Activated T-helper 1 cell treated with anti-CD3 and anti-CD28 coated beads, Interleukin-2, amount 50 U/mL, for 16 hours (primary cell): Measurements from ENCODE around the gene NLRC5.
"Not testable (repeated sequence)": the region's sequence is repeated elsewhere in the genome, so short reads cannot be mapped to it uniquely, and the experiment has no call there.

Experiments
- DNase-seq, 2 donors: peaks; one replicate each; pipeline ENCODE4 v3.0.0-alpha.2; 2020; ENCODE audit warnings: low read depth in 1 of 2, low spot score in 1 of 2

NLRC5 gene

DNA sequence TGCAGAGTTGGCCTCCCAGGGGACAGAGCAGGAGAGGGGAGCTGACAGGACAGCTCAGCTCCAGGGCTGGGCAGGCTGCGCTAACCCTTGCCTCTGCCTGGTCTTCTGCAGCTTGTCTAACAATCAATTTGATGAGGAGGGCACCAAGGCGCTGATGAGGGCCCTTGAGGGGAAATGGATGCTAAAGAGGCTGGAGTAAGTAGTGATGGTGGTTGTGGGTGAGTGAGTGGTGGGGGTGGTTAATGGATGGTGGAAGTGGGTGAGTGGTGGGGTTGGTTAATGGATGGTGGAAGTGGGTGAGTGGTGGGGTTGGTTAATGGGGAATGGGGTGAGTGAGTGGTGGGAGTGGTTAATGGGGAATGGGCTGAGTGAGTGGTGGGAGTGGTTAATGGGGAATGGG is 81.1 kb downstream of the NLRC5 start:
- no peak for DNase-seq

DNA sequence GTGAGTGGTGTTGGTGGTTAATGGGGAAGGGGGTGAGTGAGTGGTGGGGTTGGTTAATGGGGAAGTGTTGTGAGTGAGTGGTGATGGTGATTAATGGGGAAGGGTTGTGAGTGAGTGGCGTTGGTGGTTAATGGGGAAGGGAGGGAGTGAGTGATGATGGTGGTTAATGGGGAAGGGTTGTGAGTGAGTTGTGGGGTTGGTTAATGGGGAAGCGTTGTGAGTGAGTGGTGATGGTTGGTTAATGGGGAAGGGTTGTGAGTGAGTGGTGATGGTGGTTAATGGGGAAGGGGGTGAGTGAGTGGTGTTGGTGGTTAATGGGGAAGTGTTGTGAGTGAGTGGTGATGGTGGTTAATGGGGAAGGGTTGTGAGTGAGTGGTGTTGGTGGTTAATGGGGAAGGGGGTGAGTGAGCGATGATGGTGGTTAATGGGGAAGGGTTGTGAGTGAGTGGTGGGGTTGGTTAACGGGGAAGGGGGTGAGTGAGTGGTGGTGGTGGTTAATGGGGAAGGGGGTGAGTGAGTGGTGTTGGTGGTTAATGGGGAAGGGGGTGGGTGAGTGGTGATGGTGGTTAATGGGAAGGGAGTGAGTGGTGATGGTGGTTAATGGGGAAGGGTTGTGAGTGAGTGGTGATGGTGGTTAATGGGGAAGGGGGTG is 81.8 kb downstream of the NLRC5 start:
- not testable (repeated sequence) for DNase-seq

DNA sequence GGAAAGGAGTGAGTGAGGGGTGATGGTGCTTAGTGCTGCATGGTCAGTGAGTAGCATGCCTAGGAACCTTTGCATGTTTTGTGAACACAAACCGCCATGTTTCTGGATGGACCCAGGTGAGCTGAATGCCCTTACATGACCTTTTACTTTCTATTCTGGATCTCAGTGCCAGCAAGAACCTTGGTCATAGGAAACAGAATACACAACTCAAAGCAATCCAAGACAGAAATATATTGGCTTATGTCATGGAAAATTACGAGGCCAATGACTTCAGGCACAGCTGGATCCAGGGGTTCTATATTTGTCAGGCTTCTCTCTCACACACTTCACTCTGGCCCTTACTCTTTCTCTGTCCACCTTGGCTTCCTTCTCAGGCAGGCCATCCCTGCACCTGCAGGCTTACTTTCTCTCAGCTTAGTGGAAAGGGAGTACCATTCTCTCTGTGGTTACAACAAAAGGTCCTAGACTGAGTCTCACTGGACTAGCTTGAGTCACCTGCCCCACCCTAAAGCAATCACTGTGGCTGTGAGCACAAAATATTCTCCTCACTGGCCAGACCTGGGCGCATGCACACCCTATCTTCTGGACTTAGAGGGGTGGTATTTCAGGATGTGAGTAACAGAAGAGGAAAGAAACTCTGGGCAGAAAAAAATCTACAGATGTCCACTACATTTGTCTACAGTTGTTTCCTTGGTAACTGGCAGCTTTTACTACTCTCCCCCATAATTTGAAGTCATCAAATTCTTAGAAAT is 82.7 kb downstream of the NLRC5 start:
- no peak for DNase-seq

DNA sequence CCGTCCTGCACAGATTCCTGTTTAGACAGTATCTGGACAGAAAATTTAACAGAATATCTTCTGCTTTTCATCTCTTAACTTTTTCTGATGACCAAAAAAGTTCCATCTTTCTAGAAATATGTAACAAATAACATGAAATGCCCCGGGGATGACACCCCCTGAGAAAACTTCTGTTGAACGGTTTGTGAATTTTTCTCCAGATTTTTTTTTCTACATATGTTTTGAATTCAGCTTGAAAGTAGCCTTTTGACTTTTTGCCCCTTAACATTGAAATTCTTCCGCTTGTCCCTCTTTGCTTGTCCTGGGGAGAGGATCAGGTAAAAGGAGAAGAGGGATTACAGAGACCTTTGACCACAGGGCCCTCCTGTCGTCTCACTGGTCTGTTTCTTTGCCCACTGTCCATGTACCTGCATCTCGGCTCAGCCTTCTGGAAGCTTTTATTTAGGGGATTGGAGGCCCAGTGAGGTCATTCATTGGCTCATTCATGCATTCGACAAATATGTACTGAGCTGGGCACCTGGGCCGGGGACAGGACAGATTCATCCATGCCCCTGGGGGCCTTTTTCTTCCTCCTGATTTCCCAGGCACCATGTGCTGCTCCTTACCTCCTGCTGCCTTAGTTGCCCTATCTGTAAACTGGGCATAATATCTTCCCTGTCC is 83.4 kb downstream of the NLRC5 start:
- no peak for DNase-seq

DNA sequence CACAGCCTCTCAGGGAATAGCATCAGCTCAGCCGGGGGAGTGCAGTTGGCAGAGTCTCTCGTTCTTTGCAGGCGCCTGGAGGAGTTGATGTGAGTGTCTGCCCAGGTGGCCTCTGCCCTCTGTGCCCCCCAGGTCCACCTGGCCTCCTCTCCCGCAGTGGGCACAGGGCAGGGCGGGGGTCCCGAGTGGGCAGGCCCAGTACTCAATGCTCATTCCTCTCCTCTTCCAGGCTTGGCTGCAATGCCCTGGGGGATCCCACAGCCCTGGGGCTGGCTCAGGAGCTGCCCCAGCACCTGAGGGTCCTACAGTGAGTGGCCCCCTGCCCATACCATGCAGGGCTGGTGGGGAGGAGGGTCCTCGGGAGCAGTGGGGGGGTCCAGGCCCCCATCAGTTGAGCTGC is 88.4 kb downstream of the NLRC5 start:
- DNase-seq, result no peak

DNA sequence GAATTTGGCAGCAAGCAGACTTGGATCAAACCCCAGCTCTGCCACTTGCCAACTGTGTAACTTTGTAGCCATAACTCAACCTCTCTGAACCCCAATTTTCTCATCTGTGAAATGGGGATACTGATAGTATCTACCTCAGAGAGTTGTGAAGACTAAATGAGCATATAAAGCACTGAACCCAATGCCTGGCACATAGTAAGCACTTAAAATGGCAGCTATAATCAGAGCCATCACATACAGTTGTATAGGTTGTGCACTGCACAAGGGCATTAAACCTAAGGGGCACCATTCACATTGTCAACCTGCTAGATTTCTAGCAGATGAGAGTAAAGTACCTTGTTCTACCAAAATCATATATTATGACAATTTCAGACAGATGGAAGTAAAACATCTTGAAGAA is 92.4 kb downstream of the NLRC5 start:
- no peak for DNase-seq

DNA sequence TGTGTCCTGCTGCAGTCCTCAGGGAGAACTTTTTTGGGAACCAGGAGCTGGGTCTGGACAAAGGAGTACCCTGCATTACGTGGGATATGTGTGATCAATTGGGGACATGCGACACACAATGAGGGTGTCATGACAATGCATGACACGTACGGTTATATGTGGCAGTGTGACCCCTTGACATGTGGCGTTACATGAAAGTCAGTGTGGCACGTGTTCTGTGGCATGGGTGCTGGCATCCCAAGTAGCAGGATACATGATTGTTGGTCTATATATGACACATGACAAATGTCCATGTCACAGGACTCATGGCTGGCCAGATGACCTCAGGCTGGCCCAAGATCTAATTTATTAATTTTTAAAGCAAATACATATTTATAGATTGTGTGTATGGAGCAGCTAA is 93.3 kb downstream of the NLRC5 start:
- DNase-seq, result no peak

DNA sequence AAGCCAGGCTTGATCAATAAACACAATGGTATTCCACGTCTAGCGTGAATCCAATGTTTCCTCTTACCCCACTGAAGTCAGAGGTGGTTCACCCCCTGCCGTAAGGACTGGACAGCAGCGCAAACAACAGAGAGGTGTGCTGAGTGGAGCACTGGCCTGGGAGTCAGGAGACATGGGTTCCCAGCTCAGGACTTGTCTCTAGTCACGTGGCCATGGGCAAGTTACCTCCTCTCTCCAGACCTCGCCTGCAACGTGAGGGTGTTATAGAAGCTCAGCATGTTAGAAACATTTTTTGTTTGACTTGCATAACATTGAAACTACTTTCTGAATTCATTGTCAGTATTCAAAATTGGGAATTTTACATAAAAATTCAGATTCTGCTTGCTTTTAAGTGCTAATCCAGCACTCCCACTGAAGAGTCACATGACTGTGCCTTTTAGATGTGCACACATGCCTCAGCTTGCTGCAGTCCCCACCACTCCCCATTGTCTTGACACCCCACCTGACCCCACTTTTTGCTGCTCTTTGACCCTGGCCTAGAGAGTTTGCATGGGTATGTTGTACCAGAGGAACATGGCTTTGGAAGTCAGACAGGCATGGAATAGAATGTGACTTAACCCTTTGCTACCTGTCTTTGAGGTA is 94.2 kb downstream of the NLRC5 start:
- DNase-seq, result no peak

DNA sequence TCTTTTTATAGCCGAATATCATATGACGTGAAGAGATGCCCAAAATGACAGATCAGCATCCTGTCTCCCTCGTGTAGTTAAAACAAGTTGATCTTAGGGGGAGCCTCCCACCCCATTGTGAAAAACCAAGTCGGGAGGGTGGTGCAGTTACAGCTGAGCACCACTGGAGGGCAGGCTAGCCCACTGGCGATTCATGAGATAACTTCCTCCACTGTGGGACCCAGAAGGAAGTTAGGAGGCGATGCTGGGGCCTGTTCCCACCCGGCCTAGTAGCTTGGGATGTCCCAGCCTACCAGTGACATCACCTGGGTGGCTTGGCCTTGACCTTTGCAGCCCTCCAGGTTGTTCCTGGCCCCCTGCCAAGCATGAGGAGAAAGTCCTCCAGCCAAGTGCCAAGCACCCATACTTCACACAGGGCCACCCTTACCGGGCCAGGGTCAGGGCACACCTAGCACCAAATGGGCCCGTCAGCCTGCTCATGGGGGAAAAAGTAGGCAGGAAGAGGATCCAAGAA is 95.0 kb downstream of the NLRC5 start:
- DNase-seq, result peak; percentile 42 to 52

DNA sequence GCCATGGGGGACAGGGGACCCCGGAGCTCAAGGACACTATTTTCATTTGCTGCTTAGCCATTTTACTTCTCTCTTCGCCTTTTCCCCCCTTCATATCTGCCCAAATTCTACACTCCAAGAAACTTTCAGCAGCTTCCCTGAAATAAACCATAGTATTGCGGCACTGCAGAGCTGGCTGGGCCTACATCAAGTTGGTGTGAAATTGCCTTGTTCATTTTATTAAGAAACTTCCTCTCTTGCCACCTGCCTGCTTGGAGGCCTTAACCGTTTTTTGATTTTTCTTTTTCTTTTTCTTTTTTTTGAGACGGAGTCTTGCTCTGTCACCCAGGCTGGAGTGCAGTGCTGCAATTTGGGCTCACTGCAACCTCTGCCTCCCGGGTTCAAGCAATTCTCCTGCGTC is 95.6 kb downstream of the NLRC5 start:
- no peak for DNase-seq

DNA sequence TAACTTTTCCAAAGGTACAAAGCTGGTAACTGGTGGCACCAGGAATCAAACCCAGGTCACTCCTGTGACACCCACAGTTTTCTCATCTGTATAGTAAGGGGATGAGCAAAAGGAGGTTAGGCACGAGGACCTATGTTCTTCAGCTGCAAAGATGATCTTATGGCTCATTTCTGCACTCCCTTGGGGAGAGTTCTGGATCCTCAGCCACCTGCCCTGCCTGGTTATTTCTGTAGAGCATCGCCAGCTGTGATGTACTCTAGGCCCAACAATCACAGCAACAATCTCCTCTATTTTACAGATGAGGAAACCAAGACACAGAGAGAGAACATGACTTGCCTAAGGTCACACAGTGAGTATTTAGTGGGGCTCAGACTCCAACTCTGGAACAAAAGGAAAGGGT is 97.6 kb downstream of the NLRC5 start:
- DNase-seq, result no peak

DNA sequence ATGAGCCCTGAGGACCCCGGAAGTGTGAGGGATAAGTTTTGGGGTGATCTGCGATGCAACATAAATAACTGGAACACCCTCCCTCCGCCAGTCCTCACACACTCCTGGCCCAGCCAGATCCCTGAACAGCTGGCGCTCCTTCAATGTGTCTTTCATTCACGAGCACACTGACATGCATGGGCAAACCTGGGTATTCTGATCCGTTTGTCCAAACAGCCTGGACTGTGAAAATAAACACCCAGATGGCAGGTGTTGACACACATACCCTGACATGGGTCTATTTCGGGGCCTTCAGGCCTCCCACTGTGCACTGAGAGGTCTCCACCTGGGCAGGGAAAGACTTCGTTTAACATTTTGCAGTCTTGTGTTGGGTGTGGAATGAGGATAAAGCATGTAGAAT is 100.0 kb downstream of the NLRC5 start:
- DNase-seq, result no peak

DNA sequence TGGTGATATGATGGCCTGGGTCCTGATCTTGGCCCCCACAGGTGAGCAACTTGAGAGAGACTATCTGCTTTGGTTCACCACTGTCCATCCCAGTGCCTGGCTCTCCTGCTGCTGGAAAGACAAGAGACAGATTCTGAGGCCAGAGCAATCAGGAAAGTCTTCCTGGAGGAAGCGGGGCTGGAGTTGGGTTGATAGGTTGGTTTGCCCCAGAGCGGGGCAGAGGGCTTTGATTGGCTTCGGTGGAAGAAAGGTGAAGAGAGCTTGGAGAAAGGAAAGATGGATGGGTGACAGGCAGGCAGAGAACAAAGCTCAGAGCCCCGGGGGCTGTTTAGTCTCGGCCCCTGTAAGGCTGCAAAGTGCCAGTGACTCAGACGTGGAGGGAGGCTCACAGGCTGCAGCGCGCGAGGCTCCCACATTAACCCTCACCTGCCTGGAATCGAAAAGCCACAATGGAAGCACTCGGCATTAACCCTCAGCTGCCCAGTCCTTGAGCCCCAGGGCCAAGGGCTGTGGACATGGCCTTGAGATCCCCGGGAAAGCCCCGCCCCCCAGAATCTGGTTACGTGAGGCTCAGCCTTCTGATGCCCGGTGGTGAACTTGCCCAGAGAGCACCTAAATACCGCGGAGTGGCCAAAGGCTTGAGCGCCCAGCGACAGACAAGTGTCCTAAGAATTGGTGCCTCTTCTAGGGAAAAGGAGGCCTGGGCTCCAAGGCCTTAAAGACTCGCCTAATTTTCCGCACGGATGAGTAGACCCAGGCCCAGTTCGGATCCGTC is 102.0 kb downstream of the NLRC5 start:
- DNase-seq, result no peak

DNA sequence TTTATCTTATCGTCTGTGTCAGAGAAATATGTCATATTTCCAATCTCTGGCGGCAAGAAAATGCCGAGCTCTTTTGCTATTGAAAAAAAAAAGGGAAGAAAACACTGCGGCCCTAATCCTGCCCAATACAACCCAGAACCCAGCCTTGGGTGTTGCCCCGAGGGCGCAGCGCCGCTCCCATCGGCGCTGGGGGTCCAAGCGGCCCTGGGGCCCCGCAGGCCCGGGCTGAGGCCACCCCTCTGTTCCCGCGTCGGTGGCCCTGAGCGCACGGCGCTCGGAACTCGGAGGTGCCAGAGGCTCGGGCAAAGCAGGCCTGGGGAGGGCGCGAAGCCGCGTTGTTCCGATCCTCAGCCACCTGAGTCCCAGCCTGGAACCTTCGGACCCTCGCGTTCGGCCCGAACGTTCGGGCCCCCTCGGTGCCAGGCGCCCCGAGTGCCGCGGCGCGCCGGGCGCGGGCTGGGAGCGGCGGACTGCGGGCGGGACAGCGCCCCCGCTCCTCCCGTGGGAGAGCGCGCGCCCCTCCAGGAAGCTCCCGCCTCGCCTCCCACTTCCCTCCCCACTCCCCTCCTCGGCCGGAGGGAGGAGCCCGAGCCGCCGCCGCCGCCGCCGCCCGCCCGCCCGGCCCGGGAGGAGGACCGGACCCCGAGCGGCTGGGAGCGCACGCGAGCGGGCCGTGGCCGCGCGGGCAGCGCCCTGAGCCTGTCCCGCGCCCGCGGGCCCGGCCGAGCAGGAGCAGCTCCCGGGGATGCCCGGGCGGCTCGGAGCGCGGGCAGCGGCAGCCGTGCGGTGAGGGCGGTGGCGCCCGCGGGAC is 102.8 kb downstream of the NLRC5 start, which contains the start of gene CPNE2:
TSS of gene CPNE2 (plus strand) at position 609 of the 811 bp plus-strand sequence. CDS start 18,160 bp downstream, outside the sequence.
- peak in 1 of 2 donors; percentile 6 for DNase-seq

DNA sequence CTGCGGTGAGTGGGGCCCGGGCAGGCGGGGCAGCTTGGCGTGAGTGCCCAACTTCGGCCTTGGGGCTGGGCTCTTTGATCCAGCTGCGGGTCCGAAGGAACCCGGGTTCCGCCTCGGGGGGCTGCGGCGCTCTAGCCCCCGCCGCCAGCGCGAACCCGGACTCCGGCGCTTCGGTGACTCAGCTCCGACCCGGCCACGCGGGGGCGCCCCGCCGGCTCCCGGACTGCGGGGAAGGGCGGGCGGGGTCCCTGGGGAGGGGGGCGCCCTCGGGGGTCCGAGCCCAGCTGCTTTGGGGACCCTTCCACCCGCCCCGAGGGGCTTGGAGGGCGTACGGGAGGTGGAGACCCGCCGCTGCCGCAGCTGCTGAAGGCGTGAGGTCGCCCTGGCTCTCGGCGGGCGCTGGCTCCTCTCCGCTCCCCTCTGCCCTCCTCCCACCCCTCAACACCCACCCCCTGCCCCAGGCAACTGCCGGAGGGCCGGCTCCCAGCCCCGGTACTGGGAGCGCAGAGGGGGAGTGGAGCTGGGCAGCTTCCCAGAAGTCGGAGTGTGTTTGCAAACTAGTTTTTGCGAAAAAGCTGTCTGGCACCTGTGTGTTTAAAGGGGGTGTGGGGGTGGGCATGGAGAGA is 103.5 kb downstream of the NLRC5 start:
- DNase-seq, result peak; percentile 17 to 37

DNA sequence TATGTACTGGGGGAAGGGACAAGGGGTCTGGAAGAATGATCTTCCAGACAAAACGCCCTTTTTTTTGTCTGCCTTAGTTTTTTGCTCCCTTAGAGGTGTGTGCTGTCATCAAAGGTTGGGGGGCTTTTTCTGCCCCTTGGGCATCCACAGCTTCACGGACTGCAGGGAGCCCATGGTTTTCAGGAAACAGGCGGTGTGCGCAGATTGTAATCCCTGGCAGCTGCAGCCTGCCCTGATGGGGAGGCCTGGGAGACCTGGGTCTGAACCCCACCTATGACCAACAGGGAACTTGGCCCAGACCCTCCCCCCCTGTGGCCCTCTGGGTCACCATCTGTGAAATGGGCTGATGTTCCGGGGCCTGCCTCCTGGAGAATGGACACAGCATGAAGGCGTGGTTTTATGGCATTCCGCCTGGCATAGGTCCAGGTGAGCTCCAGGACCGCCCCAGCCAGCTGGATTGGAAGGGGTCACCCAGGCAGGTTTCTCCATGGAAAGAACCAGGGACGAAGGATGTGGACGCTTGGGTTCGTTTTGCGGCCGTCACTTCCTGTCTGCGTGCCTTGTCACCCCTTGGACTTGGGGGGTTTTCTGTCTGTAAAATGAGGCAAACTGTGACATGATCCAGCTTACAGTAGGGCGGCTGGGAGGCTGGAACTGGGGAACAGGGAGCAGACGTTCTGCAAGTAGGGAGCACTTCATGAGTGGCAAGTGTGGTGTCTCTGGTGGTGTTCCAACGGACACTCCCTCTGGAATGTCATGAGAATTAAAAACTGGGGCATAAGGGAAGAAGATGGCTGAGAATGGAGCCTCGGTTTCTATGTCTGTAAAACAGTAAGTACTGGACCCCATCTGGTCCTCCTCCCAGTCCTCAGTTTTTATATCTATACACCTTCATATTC is 104.6 kb downstream of the NLRC5 start:
- no peak for DNase-seq

DNA sequence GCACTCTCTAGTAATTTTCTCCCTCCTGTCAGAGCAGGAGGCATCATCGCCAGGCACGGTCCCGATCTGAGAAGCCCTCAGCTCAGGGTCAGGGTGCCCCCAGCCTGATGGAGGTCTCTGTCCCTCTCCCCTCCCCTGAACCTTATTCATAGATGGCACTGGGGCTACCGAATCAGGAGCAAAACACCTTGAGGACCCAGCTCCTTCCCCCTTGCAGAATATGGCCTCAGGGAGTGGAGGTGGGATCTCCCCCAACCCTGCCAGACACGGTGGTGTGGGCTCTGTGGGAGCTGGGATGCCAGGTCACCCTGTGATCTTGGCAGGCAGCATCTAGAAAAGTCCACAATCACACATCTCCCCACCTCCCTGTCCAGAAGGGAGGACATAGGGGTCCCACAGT is 105.6 kb downstream of the NLRC5 start:
- DNase-seq, result no peak

DNA sequence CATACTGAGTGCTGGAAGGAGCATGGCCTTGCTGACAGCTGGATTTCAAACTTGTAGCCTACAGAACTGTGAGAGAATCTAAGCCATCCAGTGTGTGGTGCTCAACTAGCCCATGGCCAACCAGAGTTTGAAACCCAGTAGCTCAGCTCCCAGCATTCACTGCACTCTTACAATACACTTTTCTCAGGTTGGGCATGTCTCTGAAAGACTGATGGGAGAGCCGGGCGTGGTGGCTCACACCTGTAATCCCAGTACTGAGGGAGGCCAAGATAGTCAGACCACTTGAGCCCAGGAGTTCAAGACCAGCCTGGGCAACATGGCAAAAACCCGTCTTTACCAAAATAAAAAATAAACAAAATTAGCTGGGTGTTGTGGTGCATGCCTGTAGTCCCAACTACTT is 106.8 kb downstream of the NLRC5 start:
- no peak for DNase-seq
